Activated CD4-positive, alpha-beta T cell treated with anti-CD3 and anti-CD28 coated beads, Interleukin-2, amount 10 ng/mL, durations not matched to agents 7 days and 5 days (primary cell): ENCODE data around the gene MYO18B. TPM values are rescaled to one million over a fixed set of nuclear protein-coding genes. Genes with fewer than 3 reads are reported as not detected.

Source experiments
- CTCF ChIA-PET: fragments of 350-600 bp; sonication (Branson Sonifier 250); formaldehyde crosslinking; loops from one replicate; lab custom pipeline; 2021; ENCODE audit warnings: antibody characterized with exemption; lab: Charles Lee
- POLR2A ChIA-PET: fragments of 350-600 bp; sonication (Branson Sonifier 250); formaldehyde crosslinking; loops from one replicate; lab custom pipeline; 2021; ENCODE audit warnings: antibody characterized with exemption; lab: Charles Lee
- DNase-seq: peaks from one replicate; pipeline ENCODE4 v3.0.0-alpha.2; 2020
- H3K27ac Mint-ChIP-seq: one replicate; pipeline ENCODE4 v1.8.0; 2021; ENCODE audit warnings: mild to moderate bottlenecking, moderate library complexity, mixed read lengths
- H3K27me3 Mint-ChIP-seq: one replicate; pipeline ENCODE4 v1.8.0; 2021; ENCODE audit warnings: mixed read lengths
- H3K36me3 Mint-ChIP-seq: one replicate; pipeline ENCODE4 v1.8.0; 2021; ENCODE audit warnings: low read depth, mixed read lengths
- H3K4me1 Mint-ChIP-seq: one replicate; pipeline ENCODE4 v1.8.0; 2021; ENCODE audit warnings: mixed read lengths
- H3K4me3 Mint-ChIP-seq: one replicate; pipeline ENCODE4 v1.8.0; 2021; ENCODE audit warnings: mild to moderate bottlenecking, moderate library complexity, mixed read lengths
- H3K9me3 Mint-ChIP-seq: one replicate; pipeline ENCODE4 v1.8.0; 2021; ENCODE audit warnings: mixed read lengths
- total RNA-seq, 2 experiments: library from RNA; stranded (reverse); gene quantifications; one replicate each; pipeline ENCODE4 v1.2.3, GENCODE V29; 2021

The MYO18B gene
- total RNA-seq, 2 experiments from 2014 or later: 2.0 TPM

GRCh38 chr22:25718135-25718840 is 23.7 kb upstream of the MYO18B start:
- Mint-ChIP-seq H3K4me3 (no peak overlapping the region), H3K4me1 (peaks cover 22% of the 10 kb centered on the region), H3K27ac (no peak overlapping the region), H3K27me3 (no peaks in the 10 kb centered on the region), H3K36me3 (peaks cover 48% of the 10 kb centered on the region), H3K9me3 (no peaks in the 10 kb centered on the region)
- no peak for DNase-seq
- CTCF ChIA-PET: interaction anchor here (0.8 to 1.6 kb wide), 2 partner anchors 14 to 26 kb away, joined by 3 to 4 read pairs; no protein-coding TSS in a partner anchor
- POLR2A ChIA-PET: no interaction called here

- Mint-ChIP-seq H3K36me3 (peaks cover 42% of the 10 kb centered on the region), H3K9me3 (no peaks in the 10 kb centered on the region), H3K4me1 (peaks cover 30% of the 10 kb centered on the region), H3K27ac (no peak overlapping the region), H3K27me3 (no peaks in the 10 kb centered on the region), H3K4me3 (no peak overlapping the region)
- DNase-seq: no peak
- ChIA-PET CTCF (no interaction called here), POLR2A (no interaction called here)
Observed at GRCh38 chr22:25722223-25722622, 19.8 kb upstream of the MYO18B start.

GRCh38 chr22:25722626-25723025 is 19.4 kb upstream of the MYO18B start:
- DNase-seq: no peak
- H3K27ac Mint-ChIP-seq: no peak overlapping the region
- H3K27me3 Mint-ChIP-seq: no peaks in the 10 kb centered on the region
- ChIA-PET CTCF (no interaction called here), POLR2A (no interaction called here)
- peaks cover 39% of the 10 kb centered on the region for H3K36me3 Mint-ChIP-seq
- no peaks in the 10 kb centered on the region for H3K9me3 Mint-ChIP-seq
- H3K4me1 Mint-ChIP-seq: peaks cover 28% of the 10 kb centered on the region
- H3K4me3 Mint-ChIP-seq: no peak overlapping the region

- Mint-ChIP-seq H3K9me3 (no peaks in the 10 kb centered on the region), H3K27ac (peak overlapping the region; percentile 51), H3K36me3 (peaks cover 44% of the 10 kb centered on the region), H3K4me3 (no peak overlapping the region), H3K4me1 (peaks cover 39% of the 10 kb centered on the region), H3K27me3 (peaks cover 3% of the 10 kb centered on the region)
- CTCF ChIA-PET: interaction anchor here (0.6 to 3.0 kb wide), 9 partner anchors 9 to 316 kb away, joined by 3 to 9 read pairs (median 3); no protein-coding TSS in a partner anchor
- POLR2A ChIA-PET: no interaction called here
- DNase-seq: no peak
Observed at GRCh38 chr22:25726241-25726640, 15.7 kb upstream of the MYO18B start.

GRCh38 chr22:25728071-25728470 is 13.9 kb upstream of the MYO18B start:
- no peak for DNase-seq
- CTCF ChIA-PET: interaction anchor here (1.3 to 1.5 kb wide), 2 partner anchors 21 to 40 kb away, joined by 3 to 4 read pairs; no protein-coding TSS in a partner anchor
- POLR2A ChIA-PET: no interaction called here
- Mint-ChIP-seq H3K27me3 (peaks cover 3% of the 10 kb centered on the region), H3K4me3 (no peak overlapping the region), H3K27ac (peak overlapping the region; percentile 73), H3K9me3 (peaks cover 2% of the 10 kb centered on the region), H3K4me1 (peaks cover 49% of the 10 kb centered on the region), H3K36me3 (peaks cover 46% of the 10 kb centered on the region)

GRCh38 chr22:25729016-25729995 is 12.7 kb upstream of the MYO18B start:
- Mint-ChIP-seq H3K27ac (no peak overlapping the region), H3K27me3 (peaks cover 3% of the 10 kb centered on the region), H3K4me1 (peaks cover 53% of the 10 kb centered on the region), H3K36me3 (peaks cover 42% of the 10 kb centered on the region), H3K9me3 (peaks cover 7% of the 10 kb centered on the region), H3K4me3 (no peak overlapping the region)
- DNase-seq: no peak
- CTCF ChIA-PET: interaction anchor here (0.7 to 1.4 kb wide), 4 partner anchors 15 to 278 kb away, joined by 3 to 4 read pairs (median 4); no protein-coding TSS in a partner anchor
- POLR2A ChIA-PET: no interaction called here

- ChIA-PET CTCF (interaction anchor here (0.8 to 1.6 kb wide), 7 partner anchors 9 to 37 kb away, joined by 3 to 4 read pairs (median 3); no protein-coding TSS in a partner anchor), POLR2A (interaction anchor here (0.7 kb wide), 1 partner anchor 159 kb away, joined by 8 read pairs; no protein-coding TSS in a partner anchor)
- peaks cover 22% of the 10 kb centered on the region for H3K9me3 Mint-ChIP-seq
- H3K27ac Mint-ChIP-seq: peak overlapping the region; percentile 99
- H3K4me1 Mint-ChIP-seq: peaks cover 72% of the 10 kb centered on the region
- H3K27me3 Mint-ChIP-seq: no peaks in the 10 kb centered on the region
- no peak for DNase-seq
- no peak overlapping the region for H3K4me3 Mint-ChIP-seq
- H3K36me3 Mint-ChIP-seq: peaks cover 58% of the 10 kb centered on the region
Observed at GRCh38 chr22:25735650-25736049, 6.3 kb upstream of the MYO18B start.

- CTCF ChIA-PET: interaction anchor here (1.0 to 2.0 kb wide), 5 partner anchors 9 to 36 kb away, joined by 3 to 20 read pairs (median 3); no protein-coding TSS in a partner anchor
- H3K27me3 Mint-ChIP-seq: no peaks in the 10 kb centered on the region
- H3K9me3 Mint-ChIP-seq: peaks cover 26% of the 10 kb centered on the region
- peaks cover 73% of the 10 kb centered on the region for H3K4me1 Mint-ChIP-seq
- POLR2A ChIA-PET: interaction anchor here (0.7 to 1.4 kb wide), 2 partner anchors 13 to 34 kb away, joined by 7 to 8 read pairs; no protein-coding TSS in a partner anchor
- peak overlapping the region; percentile 99 for H3K27ac Mint-ChIP-seq
- peaks cover 59% of the 10 kb centered on the region for H3K36me3 Mint-ChIP-seq
- peak; percentile 86 for DNase-seq
- peak overlapping the region; percentile 44 for H3K4me3 Mint-ChIP-seq
Observed at GRCh38 chr22:25736378-25737011, 5.5 kb upstream of the MYO18B start.

- Mint-ChIP-seq H3K4me1 (peaks cover 77% of the 10 kb centered on the region), H3K27me3 (no peaks in the 10 kb centered on the region), H3K9me3 (peaks cover 23% of the 10 kb centered on the region), H3K36me3 (peaks cover 53% of the 10 kb centered on the region), H3K4me3 (no peak overlapping the region), H3K27ac (peak overlapping the region; percentile 99)
- POLR2A ChIA-PET: no interaction called here
- no peak for DNase-seq
- CTCF ChIA-PET: no interaction called here
Observed at GRCh38 chr22:25739659-25740344, 2.2 kb upstream of the MYO18B start.

- CTCF ChIA-PET: interaction anchor here (0.9 to 1.5 kb wide), 3 partner anchors 16 to 38 kb away, joined by 3 to 4 read pairs (median 3); no protein-coding TSS in a partner anchor
- H3K27me3 Mint-ChIP-seq: no peaks in the 10 kb centered on the region
- peak overlapping the region; percentile 74 for H3K27ac Mint-ChIP-seq
- H3K9me3 Mint-ChIP-seq: peaks cover 23% of the 10 kb centered on the region
- H3K4me3 Mint-ChIP-seq: peak overlapping the region; percentile 35
- H3K4me1 Mint-ChIP-seq: peaks cover 73% of the 10 kb centered on the region
- no peak for DNase-seq
- POLR2A ChIA-PET: no interaction called here
- H3K36me3 Mint-ChIP-seq: peaks cover 46% of the 10 kb centered on the region
Observed at GRCh38 chr22:25742918-25743708, 1.1 kb downstream of the MYO18B start.

- POLR2A ChIA-PET: no interaction called here
- H3K36me3 Mint-ChIP-seq: peaks cover 42% of the 10 kb centered on the region
- H3K4me1 Mint-ChIP-seq: peaks cover 76% of the 10 kb centered on the region
- no peak overlapping the region for H3K4me3 Mint-ChIP-seq
- no peaks in the 10 kb centered on the region for H3K27me3 Mint-ChIP-seq
- peaks cover 25% of the 10 kb centered on the region for H3K9me3 Mint-ChIP-seq
- CTCF ChIA-PET: interaction anchor here (0.9 to 2.2 kb wide), 3 partner anchors 8 to 28 kb away, joined by 3 to 13 read pairs (median 4); no protein-coding TSS in a partner anchor
- no peak for DNase-seq
- H3K27ac Mint-ChIP-seq: no peak overlapping the region
Observed at GRCh38 chr22:25744694-25745093, 2.7 kb downstream of the MYO18B start.
